Aorta (tissue), 5 donors: ENCODE results near the gene ZNF691. TPM values are rescaled to one million over a fixed set of nuclear protein-coding genes. Genes with fewer than 3 reads are reported as not detected.
"Not testable (repeated sequence)": the region's sequence is repeated elsewhere in the genome, so short reads cannot be mapped to it uniquely, and the experiment has no call there.

Source experiments
- ATAC-seq: fragments of 200-7000 bp; cut with Tn5 transposase; one replicate; pipeline ENCODE4 v1.9.1; 2022; ENCODE audit warnings: moderate library complexity; ENCODE audit not compliant: low FRiP score
- DNase-seq, 2 donors: peaks; one replicate each; pipeline ENCODE4 v3.0.0-alpha.2; 2020
- H3K27ac ChIP-seq, 2 donors: one replicate each; pipeline ENCODE4 v1.5.1; 2013; ENCODE audit warnings: low read length in 2 of 2, mild to moderate bottlenecking in 2 of 2, moderate library complexity in 2 of 2, control low read depth in 1 of 2, inconsistent platforms in 1 of 2, low read depth in 1 of 2
- H3K27me3 ChIP-seq, 2 donors: one replicate each; pipeline ENCODE4 v1.6.1; 2013; ENCODE audit warnings: control low read depth in 1 of 2, low read length in 1 of 2, mild to moderate bottlenecking in 1 of 2, moderate library complexity in 1 of 2; ENCODE audit not compliant: insufficient read depth in 2 of 2, control insufficient read depth in 1 of 2
- H3K36me3 ChIP-seq, 2 donors: one replicate each; pipeline ENCODE4 v1.6.1; 2013; ENCODE audit warnings: control low read depth in 1 of 2, low read length in 1 of 2, mild to moderate bottlenecking in 1 of 2; ENCODE audit not compliant: insufficient read depth in 2 of 2, control insufficient read depth in 1 of 2
- H3K4me1 ChIP-seq, 2 donors: one replicate each; pipeline ENCODE4 v1.6.1; 2013; ENCODE audit warnings: low read length in 2 of 2, control low read depth in 1 of 2, mild to moderate bottlenecking in 1 of 2, moderate library complexity in 1 of 2; ENCODE audit not compliant: insufficient read depth in 2 of 2, control insufficient read depth in 1 of 2
- H3K4me3 ChIP-seq, 2 donors: one replicate each; pipeline ENCODE4 v1.5.1; 2013; ENCODE audit warnings: low read length in 2 of 2, control low read depth in 1 of 2, mild to moderate bottlenecking in 1 of 2
- H3K9me3 ChIP-seq: one replicate; pipeline ENCODE4 v1.6.1; 2013; ENCODE audit warnings: mild to moderate bottlenecking, low read length; ENCODE audit not compliant: control insufficient read depth
- WGBS, 2 donors: extraction: QIAGEN DNeasy Blood & Tissue Kit; methylation state at CpG; one replicate each; pipeline ENCODE4 v1.1.7; 2013; 5-methylcytosine and 5-hydroxymethylcytosine counted together
- intact Hi-C, 2 donors: fragments of 100-400 bp; cut with DNase I; formaldehyde crosslinking; loops; one replicate each; pipeline versions ENCODE4 v1.14.2 to v1.15.0; 2022
- polyA plus RNA-seq, 2 donors: library from polyadenylated mRNA; stranded (reverse); fragments of 200-250 nt; gene quantifications; one replicate each; pipeline ENCODE4 v1.2.3, GENCODE V29; 2013
- total RNA-seq, 2 donors: library from RNA; stranded (reverse); fragmentation: NEBNext Ultra II Directional; extraction: Animal tissue kit (Norgen Biotek cat#: 25700); gene quantifications; one replicate each; pipeline ENCODE4 v1.2.1, GENCODE V29; 2021
- donor health status: healthy with polysubstance abuse.
- donor health status: Bipolar disorder and iron deficiency.
- donor health status: DM: no; HTN: no; CAD: no.
- donor health status: DM: no; HTN: no; CAD: no.
- donor health status: DM: yes; HTN: yes; CAD: no.

Gene ZNF691
- total and polyA plus RNA-seq, 4 donors = 5.4 to 10.4 (median 8.6) TPM

DNA sequence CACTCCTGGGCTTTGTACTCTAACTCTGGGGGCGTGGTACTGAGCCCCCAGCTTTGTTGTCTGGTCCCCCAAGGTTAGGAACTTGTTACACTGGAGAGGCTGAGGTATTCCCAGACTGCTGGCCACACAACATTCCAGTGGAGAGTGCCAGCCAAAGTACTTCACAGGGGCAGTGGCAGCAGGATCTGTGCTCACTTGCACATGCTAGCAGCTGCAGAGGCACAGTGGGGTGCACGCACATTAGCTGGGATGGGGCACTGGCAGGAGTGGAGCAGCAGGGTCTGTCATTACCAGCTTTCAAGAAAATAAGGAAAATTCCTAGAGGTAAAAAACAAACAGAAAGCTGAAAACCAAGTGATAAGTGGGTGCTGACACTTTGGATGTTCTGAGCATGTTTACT, 31.0 kb downstream of the ZNF691 start:
- H3K9me3 ChIP-seq = no peaks in the 10 kb centered on the region
- H3K4me3 ChIP-seq = no peak overlapping the region
- WGBS, 2 donors = 35 to 37% methylated on average over 2 of the region's 2 CpGs
- no peaks in the 10 kb centered on the region for H3K27me3 ChIP-seq
- H3K27ac ChIP-seq = no peak overlapping the region
- DNase-seq = no peak
- no peaks in the 10 kb centered on the region for H3K4me1 ChIP-seq
- intact Hi-C loops = no loop called here
- no peak for ATAC-seq
- no peaks in the 10 kb centered on the region for H3K36me3 ChIP-seq

DNA sequence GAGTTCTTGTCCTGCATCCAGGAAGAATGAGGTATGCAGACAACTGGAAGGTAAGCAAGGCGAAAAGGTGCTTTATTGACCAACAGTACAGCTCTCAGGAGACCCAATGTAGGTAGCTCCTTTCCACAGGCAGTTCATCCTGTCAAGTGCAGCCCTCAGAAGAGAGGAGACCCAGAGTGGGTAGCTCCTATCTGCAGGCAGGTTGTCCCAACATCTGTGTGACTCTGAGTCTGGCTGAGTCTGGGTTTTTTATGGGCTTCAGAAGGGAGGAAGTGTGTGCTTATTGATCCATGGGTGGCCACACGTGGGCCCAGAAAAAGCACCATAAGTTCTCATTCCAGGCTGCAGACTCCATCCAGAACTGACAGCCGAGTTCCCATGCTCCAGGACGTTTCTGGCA, 34.0 kb downstream of the ZNF691 start:
- 66 to 68% methylated on average over 4 of the region's 4 CpGs for WGBS, 2 donors
- no peak overlapping the region for H3K4me3 ChIP-seq
- H3K9me3 ChIP-seq = no peaks in the 10 kb centered on the region
- DNase-seq (no peak), ATAC-seq (no peak)
- no peaks in the 10 kb centered on the region for H3K36me3 ChIP-seq
- no peaks in the 10 kb centered on the region for H3K4me1 ChIP-seq
- intact Hi-C loops = no loop called here
- H3K27ac ChIP-seq = no peak overlapping the region
- H3K27me3 ChIP-seq = no peaks in the 10 kb centered on the region

DNA sequence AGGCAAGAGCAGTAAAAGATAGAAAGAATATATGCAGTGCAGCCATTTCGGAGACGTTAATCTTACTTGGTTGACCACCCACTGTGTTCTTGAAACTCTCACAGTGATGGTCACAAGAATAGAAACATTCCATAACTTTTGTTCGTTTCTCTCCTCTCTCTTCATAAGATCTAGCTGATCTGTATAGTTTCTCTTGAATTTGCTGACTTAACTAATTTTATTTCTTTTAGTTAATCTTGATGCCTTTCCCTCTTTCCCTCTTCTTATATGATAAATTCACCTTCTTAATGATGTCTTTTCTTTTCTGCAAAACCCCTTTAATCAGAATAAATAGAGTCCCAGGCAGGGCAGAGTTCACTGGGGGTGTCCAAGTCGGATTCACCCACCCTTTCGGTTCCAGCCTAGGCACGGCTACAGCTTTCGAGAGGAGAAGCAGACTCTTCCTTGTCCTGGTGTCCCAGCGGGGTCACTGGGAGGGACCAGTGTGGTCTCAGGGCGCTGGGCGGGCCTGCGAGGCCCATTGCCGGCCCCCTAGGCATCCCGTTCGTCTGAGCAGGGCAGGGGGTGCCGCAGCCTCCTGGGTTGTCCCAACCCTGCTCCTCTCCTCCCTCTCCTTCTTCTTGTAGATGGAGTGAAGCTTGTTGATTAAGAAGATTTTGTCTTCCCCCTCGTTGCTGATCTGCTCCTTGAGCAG, 39.8 kb downstream of the ZNF691 start:
- Histone ChIP-seq H3K36me3 (no peaks in the 10 kb centered on the region), H3K4me3 (no peak overlapping the region), H3K9me3 (no peaks in the 10 kb centered on the region), H3K4me1 (no peaks in the 10 kb centered on the region), H3K27ac (no peak overlapping the region), H3K27me3 (no peaks in the 10 kb centered on the region)
- DNase-seq (no peak), ATAC-seq (no peak)
- 78 to 79% methylated on average over 16 of the region's 16 CpGs for WGBS, 2 donors
- intact Hi-C loops = no loop called here

DNA sequence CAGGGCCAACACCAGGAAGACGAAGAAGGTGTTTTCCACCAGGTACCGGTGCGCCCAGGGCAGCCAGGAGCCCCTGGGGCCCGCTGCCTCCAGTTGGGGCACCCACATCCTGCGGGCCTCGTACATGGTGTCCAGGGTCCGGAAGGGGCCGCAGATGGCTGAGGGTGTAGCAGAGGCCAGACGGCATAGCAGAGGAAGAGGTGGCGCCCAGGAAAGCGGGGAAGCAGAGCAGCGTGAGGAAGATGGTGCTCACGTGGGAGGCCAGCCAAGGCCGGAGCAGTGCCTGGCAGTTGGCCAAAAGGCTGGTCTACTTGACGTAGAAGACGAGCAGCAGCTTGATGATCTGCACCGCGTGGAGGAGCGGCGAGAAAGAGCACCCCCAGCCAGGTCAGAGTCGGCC, 40.4 kb downstream of the ZNF691 start:
- no peak for ATAC-seq
- Histone ChIP-seq H3K27me3 (no peaks in the 10 kb centered on the region), H3K27ac (no peak overlapping the region), H3K9me3 (no peaks in the 10 kb centered on the region), H3K4me1 (no peaks in the 10 kb centered on the region), H3K4me3 (no peak overlapping the region), H3K36me3 (no peaks in the 10 kb centered on the region)
- no peak for DNase-seq
- 78 to 80% methylated on average over 18 to 21 of the region's 21 CpGs for WGBS, 2 donors
- intact Hi-C loops = no loop called here

DNA sequence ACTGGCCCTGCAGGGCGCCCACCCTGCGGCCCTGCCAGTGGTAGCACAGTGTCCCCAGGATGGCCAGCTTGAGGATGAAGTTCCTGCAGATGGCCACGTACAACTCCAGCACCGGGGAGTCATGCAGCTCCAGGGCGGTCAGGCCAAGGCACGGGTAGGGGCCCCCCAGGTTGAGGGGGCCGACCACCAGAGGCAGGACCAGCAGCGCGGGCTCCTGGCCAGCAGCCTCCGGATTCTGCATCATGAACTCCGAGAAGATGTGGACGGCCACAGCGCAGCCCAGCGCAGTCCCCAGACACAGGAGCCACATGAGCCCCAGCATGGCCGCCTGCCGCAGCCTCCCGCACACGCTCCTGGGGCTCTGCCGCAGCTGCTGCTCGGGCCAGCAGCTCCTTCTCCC, 41.0 kb downstream of the ZNF691 start:
- H3K27ac ChIP-seq = no peak overlapping the region
- H3K36me3 ChIP-seq = no peaks in the 10 kb centered on the region
- H3K4me3 ChIP-seq = no peak overlapping the region
- no peaks in the 10 kb centered on the region for H3K4me1 ChIP-seq
- WGBS, 2 donors = 94 to 96% methylated on average over 20 of the region's 20 CpGs
- no peaks in the 10 kb centered on the region for H3K9me3 ChIP-seq
- intact Hi-C loops = no loop called here
- no peak for ATAC-seq
- H3K27me3 ChIP-seq = no peaks in the 10 kb centered on the region
- DNase-seq = no peak

DNA sequence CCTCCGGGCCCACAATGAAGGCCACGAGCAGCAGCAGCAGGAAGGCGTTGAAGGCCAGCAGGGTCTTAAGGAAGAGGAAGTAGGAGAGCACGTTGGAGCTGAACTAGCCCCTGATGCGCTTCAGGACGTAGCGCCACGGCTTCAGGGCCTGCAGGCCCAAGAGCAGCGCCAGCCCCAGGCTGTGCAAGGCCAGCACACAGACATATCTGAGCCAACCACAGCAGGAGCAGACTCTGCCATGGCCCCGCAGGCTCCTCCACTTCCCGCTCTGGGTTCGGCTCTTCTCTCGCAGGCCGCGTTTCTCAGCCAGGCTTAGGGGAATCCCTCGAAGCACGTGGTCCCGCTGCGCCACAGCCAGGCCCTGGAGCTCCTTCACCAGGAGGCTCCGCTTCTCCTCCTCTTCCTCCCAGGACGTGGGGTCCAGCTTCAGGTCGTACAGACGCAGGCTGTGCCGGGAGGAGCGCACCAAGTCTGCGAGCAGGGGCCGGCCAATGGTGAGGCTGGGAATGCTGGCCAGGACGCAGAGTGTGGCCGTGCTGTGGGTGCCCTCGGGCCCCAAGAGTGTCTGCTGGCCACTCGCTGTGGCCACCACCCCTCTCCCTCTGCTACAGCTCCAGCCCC, 41.7 kb downstream of the ZNF691 start:
- ATAC-seq = no peak
- 85 to 89% methylated on average over 31 of the region's 31 CpGs for WGBS, 2 donors
- Histone ChIP-seq H3K27me3 (no peaks in the 10 kb centered on the region), H3K4me1 (no peaks in the 10 kb centered on the region), H3K9me3 (no peaks in the 10 kb centered on the region), H3K4me3 (no peak overlapping the region), H3K27ac (no peak overlapping the region), H3K36me3 (no peaks in the 10 kb centered on the region)
- DNase-seq = no peak
- intact Hi-C loops = no loop called here

DNA sequence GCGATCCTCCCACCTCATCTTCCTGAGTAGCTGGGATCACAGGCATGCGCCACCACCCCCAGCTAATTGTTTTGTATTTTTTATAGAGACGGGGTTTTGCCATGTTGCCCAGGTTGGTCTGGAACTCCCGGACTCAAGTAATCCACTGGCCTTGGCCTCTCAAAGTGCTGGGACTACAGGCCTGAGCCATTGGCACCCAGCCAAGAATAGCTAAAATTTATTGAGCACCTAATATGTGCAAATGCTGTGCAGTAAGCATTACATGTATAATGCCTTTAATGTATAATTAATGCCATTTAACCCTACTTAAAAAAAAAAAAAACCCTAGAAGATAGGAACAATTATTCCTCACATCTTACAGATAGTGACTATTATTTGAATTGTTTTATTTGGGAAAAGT, 42.9 kb downstream of the ZNF691 start:
- no peak for ATAC-seq
- Histone ChIP-seq H3K4me1 (no peaks in the 10 kb centered on the region), H3K36me3 (no peaks in the 10 kb centered on the region), H3K4me3 (no peak overlapping the region), H3K9me3 (no peaks in the 10 kb centered on the region), H3K27ac (no peak overlapping the region), H3K27me3 (no peaks in the 10 kb centered on the region)
- WGBS, 2 donors = 87 to 97% methylated on average over 4 of the region's 4 CpGs
- DNase-seq = no peak
- intact Hi-C loops = no loop called here

DNA sequence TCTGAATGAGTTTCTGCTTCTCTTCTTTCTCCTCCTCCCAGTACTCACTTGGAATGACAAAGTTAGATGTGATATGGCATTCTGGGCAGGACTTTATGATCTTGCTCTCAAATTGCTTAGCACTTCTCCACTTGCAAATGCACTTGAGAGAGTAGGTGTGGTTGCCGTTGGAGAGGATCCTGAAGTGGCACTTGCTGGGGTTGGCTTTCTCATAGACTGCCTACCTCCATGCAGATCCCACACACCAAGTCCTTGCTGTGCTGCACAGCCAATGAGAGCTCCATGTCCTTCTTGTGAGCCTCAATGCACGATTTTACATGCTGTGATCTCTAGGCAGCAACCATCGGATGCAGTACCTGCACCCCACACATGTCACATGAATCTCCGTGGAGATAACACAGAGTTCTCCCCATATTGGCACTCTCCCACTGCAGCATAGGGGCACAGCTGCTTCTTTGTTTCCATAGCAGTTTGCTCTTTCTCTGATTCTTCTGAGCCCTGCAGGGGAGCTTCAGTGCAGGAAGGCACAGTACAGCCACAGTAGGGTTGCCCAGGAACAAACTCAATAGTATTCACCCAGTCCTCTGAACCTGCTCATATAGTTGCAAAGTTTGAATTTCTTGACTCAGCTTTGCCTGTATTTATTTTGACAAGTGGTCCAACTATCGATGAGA, 45.2 kb downstream of the ZNF691 start:
- Histone ChIP-seq H3K27ac (no peak overlapping the region), H3K27me3 (no peaks in the 10 kb centered on the region), H3K9me3 (no peaks in the 10 kb centered on the region), H3K4me3 (no peak overlapping the region), H3K4me1 (no peaks in the 10 kb centered on the region), H3K36me3 (no peaks in the 10 kb centered on the region)
- ATAC-seq = no peak
- DNase-seq = no peak
- intact Hi-C loops = no loop called here
- WGBS, 2 donors = 56 to 63% methylated on average over 5 of the region's 5 CpGs

DNA sequence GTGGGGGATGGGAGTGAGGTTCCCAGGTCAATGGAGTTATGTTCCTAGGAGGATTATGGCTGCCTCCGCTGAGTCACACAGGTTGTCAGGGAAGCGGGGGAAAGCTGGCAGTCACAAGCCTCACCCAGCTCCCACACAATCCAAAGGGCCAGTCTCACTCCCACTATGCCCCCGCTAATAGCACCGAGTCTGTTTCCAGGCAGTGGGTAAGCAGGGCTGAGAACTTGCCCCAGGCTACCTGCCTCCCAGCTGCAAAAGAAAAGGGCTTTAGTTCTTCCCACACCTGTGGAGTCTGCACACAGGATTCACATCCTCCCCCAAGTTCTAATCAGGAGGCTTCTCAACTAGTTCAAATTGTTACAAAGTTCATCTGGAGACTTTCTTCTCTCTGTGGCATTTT, 53.5 kb downstream of the ZNF691 start:
- DNase-seq, H3K27me3 ChIP-seq, intact Hi-C loops, H3K9me3 ChIP-seq, H3K36me3 ChIP-seq, H3K27ac ChIP-seq, H3K4me3 ChIP-seq, ATAC-seq, H3K4me1 ChIP-seq: not testable (repeated sequence)
- 91 to 98% methylated on average over 4 of the region's 4 CpGs for WGBS, 2 donors
